K562 (cell line): ENCODE results near the gene CDC42EP3. TPM values are rescaled to one million over a fixed set of nuclear protein-coding genes. Genes with fewer than 3 reads are reported as not detected.

Experiments used
- CBX3 ChIP-seq, 2 experiments: IDR thresholded peaks; 1 replicate in 1 of 2; 2 replicates in 1 of 2; pipeline ENCODE4 v1.6.1; 2012; ENCODE audit warnings: inconsistent platforms in 2 of 2, low read length in 2 of 2, borderline replicate concordance in 1 of 2, control low read depth in 1 of 2
- E2F3 ChIP-seq: fragments of 250-450 bp; sonication (Bioruptor Pico); IDR thresholded peaks from 2 replicates; pipeline ENCODE4 v1.4.0; 2020; ENCODE audit warnings: mild to moderate bottlenecking
- KLF1 ChIP-seq: fragments of 450-650 bp; IDR thresholded peaks from 2 replicates; pipeline ENCODE4 v1.6.1; 2016; ENCODE audit warnings: missing genetic modification characterization, missing compliant biosample characterization
- NCOA1 ChIP-seq: fragments of 450-650 bp; IDR thresholded peaks from 2 replicates; pipeline ENCODE4 v1.6.1; 2016; ENCODE audit warnings: low read depth
- PHF8 ChIP-seq: fragments of 200-600 bp; sonication (generic); IDR thresholded peaks from 2 replicates; pipeline ENCODE4 v1.6.1; 2012; ENCODE audit warnings: mixed run types, mild to moderate bottlenecking, inconsistent platforms, low read length, moderate library complexity, borderline replicate concordance
- PML ChIP-seq: IDR thresholded peaks from 2 replicates; pipeline ENCODE4 v1.6.1; 2012; ENCODE audit warnings: low read length, inconsistent platforms
- PRMT5 ChIP-seq: sonication (generic); formaldehyde crosslinking; IDR thresholded peaks from 2 replicates; pipeline ENCODE4 v1.5.0; 2020; ENCODE audit warnings: missing genetic modification reagents
- ZC3H8 ChIP-seq: fragments of 450-650 bp; IDR thresholded peaks from 2 replicates; pipeline ENCODE4 v1.6.1; 2017
- polyA plus RNA-seq, 8 experiments: library from polyadenylated mRNA; depleted of rRNA in 4 of 8; stranded (reverse) in 5 of 8; unstranded in 3 of 8; fragments of >200 nt; fragmentation: Nextera tagmentation in 2 of 8; fragmentation: Illumina TruSeq in 1 of 8; extraction: Ambion mirVana in 2 of 8; extraction: Trizol in 1 of 8; gene quantifications; 2 replicates each; pipeline versions ENCODE4 v1.2.1 to v1.2.3, GENCODE V29; 2011 to 2014; ENCODE audit warnings: inconsistent platforms in 1 of 8, missing spikeins in 1 of 8
- total RNA-seq, 7 experiments: library from RNA; depleted of rRNA in 6 of 7; stranded (reverse); fragments of >200 nt in 6 of 7; fragmentation: Illumina TruSeq in 2 of 7; extraction: Trizol in 2 of 7; gene quantifications; 2 replicates each; pipeline versions ENCODE4 v1.2.1 to v1.2.3, GENCODE V29; 2011 to 2021; ENCODE audit warnings: low replicate concordance in 1 of 7
- TF ChIP-seq, protein P1 (sequence below): fragments of 450-650 bp; IDR thresholded peaks from 2 replicates; pipeline ENCODE4 v1.6.1; 2016; ENCODE audit warnings: low read depth, mild to moderate bottlenecking, moderate library complexity
- TF ChIP-seq, protein P2 (sequence below), 3 experiments: fragments of 200-800 bp in 1 of 3; sonication (Bioruptor generic) in 1 of 3; sonication (generic) in 1 of 3; formaldehyde crosslinking in 1 of 3; IDR thresholded peaks; 2 replicates each; pipeline versions ENCODE4 v1.6.1 to v1.8.0; 2016 to 2022; ENCODE audit warnings: mild to moderate bottlenecking in 2 of 3, missing compliant biosample characterization in 2 of 3, missing genetic modification characterization in 2 of 3, missing genetic modification reagents in 1 of 3
- TF ChIP-seq, protein P3 (sequence below): fragments of 250-450 bp; sonication (Bioruptor Pico); IDR thresholded peaks from 2 replicates; pipeline ENCODE4 v1.8.0; 2022; ENCODE audit warnings: inconsistent platforms
- TF ChIP-seq, protein P4 (sequence below): fragments of 250-450 bp; sonication (Bioruptor Pico); IDR thresholded peaks from 2 replicates; pipeline ENCODE4 v1.8.0; 2021; ENCODE audit warnings: borderline replicate concordance, mild to moderate bottlenecking, moderate library complexity; ENCODE audit not compliant: poor library complexity, severe bottlenecking
- TF ChIP-seq, protein P5 (sequence below), 2 experiments: fragments of 450-650 bp in 1 of 2; sonication (generic) in 1 of 2; formaldehyde crosslinking in 1 of 2; IDR thresholded peaks in 1 of 2; conservative IDR thresholded peaks in 1 of 2; 2 replicates each; pipeline versions ENCODE4 v1.6.1 to v1.8.1; 2016 to 2023; ENCODE audit warnings: mild to moderate bottlenecking in 2 of 2, moderate library complexity in 2 of 2, inconsistent platforms in 1 of 2, missing genetic modification reagents in 1 of 2

The CDC42EP3 gene
- total and polyA plus RNA-seq, 9 of the 15 experiments (the other 6 are each of a cell fraction or from before 2014, with no cell fraction given) = 0.72 to 6.4 (median 2.0) TPM

DNA sequence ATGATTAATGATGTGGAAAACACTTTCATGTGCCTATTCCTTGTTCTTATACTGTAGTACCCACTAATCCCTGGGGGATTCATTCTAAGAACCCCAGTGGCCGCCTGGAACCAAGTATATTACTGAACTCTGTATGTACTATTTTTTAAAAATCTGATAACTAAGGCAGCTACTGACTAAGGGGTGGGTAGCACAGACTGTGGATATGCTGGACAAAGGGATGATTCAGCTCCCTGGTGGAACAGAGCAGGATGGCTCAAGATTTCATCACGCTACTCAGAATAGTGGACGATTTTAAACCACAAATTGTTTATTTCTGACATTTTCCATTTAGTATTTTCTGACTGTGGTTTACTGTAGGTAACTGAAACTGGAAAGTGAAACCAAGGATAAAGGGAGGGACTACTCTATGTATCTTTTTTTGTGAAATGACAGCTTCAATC, 41.8 kb upstream of the CDC42EP3 start (continued):
- TF ChIP-seq, protein P1, sequence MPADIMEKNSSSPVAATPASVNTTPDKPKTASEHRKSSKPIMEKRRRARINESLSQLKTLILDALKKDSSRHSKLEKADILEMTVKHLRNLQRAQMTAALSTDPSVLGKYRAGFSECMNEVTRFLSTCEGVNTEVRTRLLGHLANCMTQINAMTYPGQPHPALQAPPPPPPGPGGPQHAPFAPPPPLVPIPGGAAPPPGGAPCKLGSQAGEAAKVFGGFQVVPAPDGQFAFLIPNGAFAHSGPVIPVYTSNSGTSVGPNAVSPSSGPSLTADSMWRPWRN = no peak
- TF ChIP-seq E2F3 (CRISPR knock-in tag) (no peak), PHF8 (no peak), NCOA1 (no peak), ZC3H8 (no peak), PML (no peak), CBX3 (IDR thresholded peaks at IDR 0.05; ENCODE audit: borderline replicate concordance in 1 of 2, low read length in 2 of 2) (no peak), PRMT5 (no peak), KLF1 (tag) (no peak)
- TF ChIP-seq, protein P2, sequence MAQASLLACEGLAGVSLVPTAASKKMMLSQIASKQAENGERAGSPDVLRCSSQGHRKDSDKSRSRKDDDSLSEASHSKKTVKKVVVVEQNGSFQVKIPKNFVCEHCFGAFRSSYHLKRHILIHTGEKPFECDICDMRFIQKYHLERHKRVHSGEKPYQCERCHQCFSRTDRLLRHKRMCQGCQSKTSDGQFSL (CRISPR knock-in tag; IDR thresholded peaks at IDR 0.05) = no peak
- TF ChIP-seq, protein P2 (tag; IDR thresholded peaks at IDR 0.05) = no peak
- TF ChIP-seq, protein P3, sequence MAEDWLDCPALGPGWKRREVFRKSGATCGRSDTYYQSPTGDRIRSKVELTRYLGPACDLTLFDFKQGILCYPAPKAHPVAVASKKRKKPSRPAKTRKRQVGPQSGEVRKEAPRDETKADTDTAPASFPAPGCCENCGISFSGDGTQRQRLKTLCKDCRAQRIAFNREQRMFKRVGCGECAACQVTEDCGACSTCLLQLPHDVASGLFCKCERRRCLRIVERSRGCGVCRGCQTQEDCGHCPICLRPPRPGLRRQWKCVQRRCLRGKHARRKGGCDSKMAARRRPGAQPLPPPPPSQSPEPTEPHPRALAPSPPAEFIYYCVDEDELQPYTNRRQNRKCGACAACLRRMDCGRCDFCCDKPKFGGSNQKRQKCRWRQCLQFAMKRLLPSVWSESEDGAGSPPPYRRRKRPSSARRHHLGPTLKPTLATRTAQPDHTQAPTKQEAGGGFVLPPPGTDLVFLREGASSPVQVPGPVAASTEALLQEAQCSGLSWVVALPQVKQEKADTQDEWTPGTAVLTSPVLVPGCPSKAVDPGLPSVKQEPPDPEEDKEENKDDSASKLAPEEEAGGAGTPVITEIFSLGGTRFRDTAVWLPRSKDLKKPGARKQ (CRISPR knock-in tag) = no peak
- TF ChIP-seq, protein P4, sequence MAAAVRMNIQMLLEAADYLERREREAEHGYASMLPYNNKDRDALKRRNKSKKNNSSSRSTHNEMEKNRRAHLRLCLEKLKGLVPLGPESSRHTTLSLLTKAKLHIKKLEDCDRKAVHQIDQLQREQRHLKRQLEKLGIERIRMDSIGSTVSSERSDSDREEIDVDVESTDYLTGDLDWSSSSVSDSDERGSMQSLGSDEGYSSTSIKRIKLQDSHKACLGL (CRISPR knock-in tag) = no peak
- TF ChIP-seq, protein P5, sequence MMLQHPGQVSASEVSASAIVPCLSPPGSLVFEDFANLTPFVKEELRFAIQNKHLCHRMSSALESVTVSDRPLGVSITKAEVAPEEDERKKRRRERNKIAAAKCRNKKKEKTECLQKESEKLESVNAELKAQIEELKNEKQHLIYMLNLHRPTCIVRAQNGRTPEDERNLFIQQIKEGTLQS (IDR thresholded peaks at IDR 0.05) = peak; percentile 87
- TF ChIP-seq, protein P5 (CRISPR knock-in tag; conservative IDR thresholded peaks at IDR 0.05) = no peak
